Esophagus squamous epithelium (tissue), 4 donors: ENCODE measurements around the gene SPDYE2.
"Not testable (repeated sequence)": the region's sequence is repeated elsewhere in the genome, so short reads cannot be mapped to it uniquely, and the experiment has no call there.

ENCODE experiments used
- POLR2A ChIP-seq, 4 donors: fragments of 450-650 bp; IDR thresholded peaks; one replicate each; pipeline ENCODE4 v1.6.1; 2017; ENCODE audit warnings: antibody characterized with exemption in 4 of 4, mild to moderate bottlenecking in 4 of 4, moderate library complexity in 3 of 4
- TF ChIP-seq, protein P1 (sequence below), 6 experiments: fragments of 450-650 bp in 4 of 6; fragments of 200-600 bp in 2 of 6; sonication (generic) in 2 of 6; IDR thresholded peaks; one replicate each; pipeline ENCODE4 v1.5.1; 2016 to 2019; ENCODE audit warnings: antibody characterized with exemption in 6 of 6, mild to moderate bottlenecking in 4 of 6, moderate library complexity in 4 of 6

DNA sequence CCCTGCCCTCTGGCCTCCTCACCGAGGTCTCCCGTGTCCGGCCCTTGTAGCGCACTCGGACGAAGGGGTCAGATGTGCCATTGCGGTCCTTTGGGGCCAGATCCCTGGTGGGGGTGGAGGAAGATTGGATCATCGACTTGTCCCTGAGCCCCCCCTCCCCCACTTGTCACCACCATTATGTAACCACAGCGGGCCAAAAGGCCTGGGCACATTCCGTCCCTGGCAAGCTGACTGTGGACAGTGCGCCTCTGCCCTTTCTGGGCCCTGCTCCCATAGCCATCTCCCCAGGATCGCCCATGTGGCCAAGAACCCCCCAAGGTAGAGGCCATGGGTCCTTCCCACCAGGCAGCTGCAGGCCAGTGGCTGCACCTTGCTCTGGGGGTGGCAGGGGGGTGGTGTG, 47.9 kb upstream of the SPDYE2 start:
- TF ChIP-seq, protein P1, sequence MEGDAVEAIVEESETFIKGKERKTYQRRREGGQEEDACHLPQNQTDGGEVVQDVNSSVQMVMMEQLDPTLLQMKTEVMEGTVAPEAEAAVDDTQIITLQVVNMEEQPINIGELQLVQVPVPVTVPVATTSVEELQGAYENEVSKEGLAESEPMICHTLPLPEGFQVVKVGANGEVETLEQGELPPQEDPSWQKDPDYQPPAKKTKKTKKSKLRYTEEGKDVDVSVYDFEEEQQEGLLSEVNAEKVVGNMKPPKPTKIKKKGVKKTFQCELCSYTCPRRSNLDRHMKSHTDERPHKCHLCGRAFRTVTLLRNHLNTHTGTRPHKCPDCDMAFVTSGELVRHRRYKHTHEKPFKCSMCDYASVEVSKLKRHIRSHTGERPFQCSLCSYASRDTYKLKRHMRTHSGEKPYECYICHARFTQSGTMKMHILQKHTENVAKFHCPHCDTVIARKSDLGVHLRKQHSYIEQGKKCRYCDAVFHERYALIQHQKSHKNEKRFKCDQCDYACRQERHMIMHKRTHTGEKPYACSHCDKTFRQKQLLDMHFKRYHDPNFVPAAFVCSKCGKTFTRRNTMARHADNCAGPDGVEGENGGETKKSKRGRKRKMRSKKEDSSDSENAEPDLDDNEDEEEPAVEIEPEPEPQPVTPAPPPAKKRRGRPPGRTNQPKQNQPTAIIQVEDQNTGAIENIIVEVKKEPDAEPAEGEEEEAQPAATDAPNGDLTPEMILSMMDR (IDR thresholded peaks at IDR 0.05), result not testable (repeated sequence)
- TF ChIP-seq POLR2A (IDR thresholded peaks at IDR 0.05), result not testable (repeated sequence)
